Right renal cortex interstitium (tissue), 3 donors: Measurements from ENCODE around the gene CDKN2C. TPM values are rescaled to one million over a fixed set of nuclear protein-coding genes. Genes with fewer than 3 reads are reported as not detected.
"Not testable (repeated sequence)": the region's sequence is repeated elsewhere in the genome, so short reads cannot be mapped to it uniquely, and the experiment has no call there.

ENCODE experiments used
- DNase-seq, 3 donors: peaks; one replicate each; pipeline ENCODE4 v3.0.0-alpha.2; 2013; ENCODE audit warnings: low read depth in 3 of 3, low spot score in 2 of 3
- polyA plus RNA-seq, 3 donors: library from polyadenylated mRNA; unstranded; fragments of 120-200 nt; gene quantifications; one replicate each; pipeline ENCODE4 v1.2.1, GENCODE V29; 2013; ENCODE audit not compliant: insufficient read length in 3 of 3

Gene CDKN2C
- 10 to 100 TPM in 2 of 3 donors, 1 to 10 TPM in 1; 9.3 to 11.7 (median 10.7) TPM for polyA plus RNA-seq

DNA sequence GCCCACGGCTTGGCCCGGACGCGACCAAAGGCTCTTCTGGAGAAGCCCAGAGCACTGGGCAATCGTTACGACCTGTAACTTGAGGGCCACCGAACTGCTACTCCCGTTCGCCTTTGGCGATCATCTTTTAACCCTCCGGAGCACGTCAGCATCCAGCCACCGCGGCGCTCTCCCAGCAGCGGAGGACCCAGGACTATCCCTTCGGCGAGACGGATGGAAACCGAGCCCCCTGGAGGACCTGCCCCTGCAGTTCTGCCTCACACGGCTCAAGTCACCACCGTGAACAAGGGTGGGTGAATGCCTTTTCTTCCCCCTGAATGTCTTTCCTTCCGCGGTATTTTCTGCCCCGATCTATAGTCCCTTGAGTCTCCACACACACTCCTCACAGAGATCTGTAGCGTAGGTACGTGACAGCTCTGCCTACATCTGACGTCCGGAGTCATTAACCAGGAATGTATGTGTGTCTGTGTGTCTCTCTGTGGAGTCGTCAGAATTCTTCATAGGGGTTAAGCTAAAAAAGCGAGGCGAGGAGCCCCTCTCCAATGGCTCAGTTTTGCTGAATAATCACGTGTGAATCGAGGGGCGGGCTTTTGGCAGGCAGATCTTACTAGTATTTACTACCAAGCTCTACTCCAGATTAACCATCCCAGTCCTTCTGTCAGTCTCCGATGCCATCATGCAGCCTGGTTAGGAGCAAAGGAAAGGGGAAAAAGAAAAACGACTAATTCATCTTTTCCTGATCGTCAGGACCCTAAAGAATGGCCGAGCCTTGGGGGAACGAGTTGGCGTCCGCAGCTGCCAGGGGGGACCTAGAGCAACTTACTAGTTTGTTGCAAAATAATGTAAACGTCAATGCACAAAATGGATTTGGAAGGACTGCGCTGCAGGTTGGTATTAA, at the start of gene CDKN2C:
CDKN2C (plus strand) TSS at position 635 of the 898 bp plus-strand sequence; CDS start at position 759, 124 bp downstream.
- DNase-seq = no peak

GRCh38 chr1:50920409-50920808, 49.6 kb upstream of the CDKN2C start:
- no peak for DNase-seq

GRCh38 chr1:50921029-50921428, 49.0 kb upstream of the CDKN2C start:
- no peak for DNase-seq

GRCh38 chr1:50923564-50923963, 46.5 kb upstream of the CDKN2C start:
- no peak for DNase-seq

- peak in 1 of 3 donors; percentile 8 for DNase-seq
These were observed 40.6 kb upstream of the CDKN2C start for GRCh38 chr1:50929376-50929958.

DNA sequence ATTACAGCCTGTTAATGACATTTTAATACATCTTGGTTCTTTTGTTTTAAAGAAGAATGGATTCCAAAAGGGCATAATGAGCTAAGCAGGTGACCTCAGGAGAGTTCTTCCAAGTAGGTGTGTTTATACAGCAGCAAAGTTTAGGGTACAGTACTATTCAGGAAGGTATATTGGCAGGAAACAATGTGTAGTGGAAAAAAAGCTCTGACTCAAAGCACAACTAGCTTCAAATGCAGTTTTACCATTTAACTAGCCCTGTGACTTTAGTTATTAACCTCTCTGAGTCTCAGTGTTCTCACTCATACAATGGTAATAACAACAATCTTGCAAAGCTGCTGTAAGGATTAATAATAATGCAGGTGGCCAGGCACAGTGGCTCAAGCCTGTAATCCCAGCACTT, 39.9 kb upstream of the CDKN2C start:
- DNase-seq = no peak

GRCh38 chr1:50930965-50931737, 38.9 kb upstream of the CDKN2C start:
- no peak for DNase-seq

DNA sequence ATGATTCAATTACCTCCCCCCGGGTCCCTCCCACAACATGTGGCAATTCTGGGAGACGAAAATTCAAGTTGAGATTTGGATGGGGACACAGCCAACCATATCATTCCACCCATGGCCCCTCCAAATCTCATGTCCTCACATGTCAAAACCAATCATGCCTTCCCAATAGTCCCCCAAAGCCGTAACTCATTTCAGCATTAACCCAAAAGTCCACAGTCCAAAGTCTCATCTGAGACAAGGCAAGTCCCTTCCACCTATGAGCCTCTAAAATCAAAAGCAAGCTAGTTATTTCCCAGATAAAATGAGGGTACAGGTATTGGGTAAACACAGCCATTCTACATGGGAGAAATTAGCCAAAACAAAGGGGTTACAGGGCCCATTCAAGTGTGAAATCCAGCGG, 38.0 kb upstream of the CDKN2C start:
- DNase-seq = not testable (repeated sequence)

DNA sequence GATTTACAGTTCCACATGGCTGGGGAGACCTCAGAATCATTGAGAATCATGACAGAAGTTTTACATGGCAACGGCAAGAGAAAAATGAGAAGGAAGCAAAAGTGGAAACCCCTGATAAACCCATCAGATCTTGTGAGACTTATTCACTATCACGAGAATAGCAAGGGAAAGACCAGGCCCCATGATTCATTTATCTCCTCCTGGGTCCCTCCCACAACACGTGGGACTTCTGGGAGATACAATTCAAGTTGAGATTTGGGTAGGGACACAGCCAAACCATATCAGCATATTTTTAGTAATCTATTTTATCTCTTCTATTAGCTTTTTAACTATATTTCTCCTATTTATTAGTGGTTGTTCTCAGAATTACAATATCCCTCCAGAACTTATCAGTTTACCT, 36.3 kb upstream of the CDKN2C start:
- not testable (repeated sequence) for DNase-seq

GRCh38 chr1:50934838-50935237, 35.2 kb upstream of the CDKN2C start:
- DNase-seq = no peak

DNA sequence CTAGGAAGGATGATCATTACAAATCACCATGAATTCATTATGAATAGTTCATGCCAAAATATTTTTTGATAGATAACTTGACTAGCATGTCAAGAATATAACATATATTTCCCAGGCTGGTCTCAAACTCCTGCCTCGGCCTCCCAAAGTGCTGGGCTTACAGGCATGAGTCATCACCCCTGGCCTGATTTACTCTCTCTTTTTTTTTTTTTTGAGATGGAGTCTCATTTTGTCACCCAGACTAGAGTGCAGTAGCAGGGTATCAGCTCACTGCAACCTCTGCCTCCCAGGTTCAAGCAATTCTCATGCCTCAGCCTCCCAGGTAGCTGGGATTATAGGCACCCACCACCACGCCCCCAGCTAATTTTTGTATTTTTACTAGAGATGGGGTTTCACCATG, 34.8 kb upstream of the CDKN2C start:
- not testable (repeated sequence) for DNase-seq

- DNase-seq = no peak
These were observed 33.7 kb upstream of the CDKN2C start for GRCh38 chr1:50936321-50936720.

GRCh38 chr1:50940291-50940690, 29.8 kb upstream of the CDKN2C start:
- no peak for DNase-seq

- DNase-seq = no peak
These were observed 27.7 kb upstream of the CDKN2C start for GRCh38 chr1:50942334-50942733.

- no peak for DNase-seq
These were observed 20.6 kb upstream of the CDKN2C start for GRCh38 chr1:50949286-50949982.

- no peak for DNase-seq
These were observed 19.6 kb upstream of the CDKN2C start for GRCh38 chr1:50950396-50950795.

GRCh38 chr1:50952566-50952965, 17.5 kb upstream of the CDKN2C start:
- not testable (repeated sequence) for DNase-seq

DNA sequence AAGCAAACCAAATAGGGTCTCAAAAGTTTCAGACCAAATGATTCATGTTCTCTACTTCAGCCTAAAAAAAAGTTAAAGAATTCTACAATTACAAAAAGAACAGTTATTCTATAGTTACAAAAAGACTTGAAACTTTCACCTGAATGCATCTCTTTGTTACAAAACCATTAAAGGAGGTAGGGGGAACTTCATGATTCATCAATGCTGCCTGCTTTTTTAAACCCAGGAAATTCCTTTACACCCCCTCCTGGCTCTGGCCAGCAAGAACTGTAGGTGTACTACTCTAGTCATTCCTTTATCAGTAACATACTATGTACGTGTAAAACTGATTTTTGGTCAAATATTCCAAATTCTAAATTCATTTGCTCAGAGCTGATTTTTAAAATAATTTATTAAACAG, 14.9 kb upstream of the CDKN2C start:
- no peak for DNase-seq

DNA sequence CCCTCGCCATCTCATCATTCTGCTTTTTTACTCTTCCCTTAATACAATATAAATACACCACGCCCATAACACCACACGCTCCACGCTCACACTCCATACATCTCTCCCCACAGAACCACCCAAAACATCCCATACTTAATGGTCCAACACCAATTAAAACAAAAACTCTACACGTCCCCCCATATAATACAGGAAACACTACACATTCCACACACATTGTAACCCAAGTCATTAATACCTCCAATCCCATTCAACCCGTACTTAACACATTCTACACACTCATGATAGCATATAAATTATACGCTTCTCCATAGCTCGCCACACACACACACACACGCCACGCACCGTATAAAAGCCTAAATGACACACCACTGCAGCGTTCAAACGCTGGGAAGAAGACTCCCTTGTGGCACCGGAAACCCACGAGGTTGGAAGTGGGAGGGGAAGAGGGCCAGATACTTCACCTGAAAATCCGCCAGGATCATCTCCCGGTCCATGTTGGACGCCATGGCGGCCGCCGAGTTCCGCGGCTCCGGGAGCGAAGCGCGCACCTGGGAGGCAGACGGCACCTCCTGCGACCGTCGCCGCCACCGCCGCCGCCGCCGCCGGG, 10.6 kb upstream of the CDKN2C start:
- DNase-seq = no peak
